ENCODE data around the gene KIAA1328.

Gene KIAA1328

DNA sequence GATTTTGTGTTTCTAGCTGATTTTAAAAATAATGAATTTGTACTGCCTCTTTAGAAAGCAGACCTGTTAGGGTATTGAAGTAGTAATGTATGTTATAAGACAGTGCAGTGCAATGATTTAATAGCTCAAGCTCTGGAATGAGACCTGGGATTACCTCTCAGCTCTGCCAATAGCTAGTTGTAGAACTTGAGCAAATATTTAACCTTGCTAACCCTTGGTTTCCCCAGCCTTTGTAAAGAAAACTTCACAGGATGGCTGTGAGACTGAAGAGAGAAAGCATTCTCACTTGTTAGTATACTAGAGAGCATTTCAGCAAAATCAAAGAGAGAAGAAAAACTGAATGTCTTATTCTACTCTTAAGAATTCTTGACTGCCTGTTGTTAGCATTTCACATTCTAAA, 293.9 kb downstream of the KIAA1328 start:
- peaks cover 0 to 4% of the 10 kb centered on the region in 2 donors for H3K9me3 ChIP-seq (ENCODE audit: control insufficient read depth in 2 of 2, low read length in 2 of 2)
- H3K4me3 ChIP-seq (ENCODE audit: low read length in 2 of 2): no peak overlapping the region
- H3K9ac ChIP-seq (ENCODE audit: low read length in 2 of 2): no peak overlapping the region
- no peaks in the 10 kb centered on the region for H3K4me1 ChIP-seq (ENCODE audit: control insufficient read depth, insufficient read depth, low read length)
- no peaks in the 10 kb centered on the region for H3K36me3 ChIP-seq (ENCODE audit: control insufficient read depth in 2 of 2, insufficient read depth in 2 of 2, low read length in 2 of 2)
- H3K27me3 ChIP-seq (ENCODE audit: control insufficient read depth in 1 of 2, insufficient read depth in 2 of 2, low read length in 2 of 2): no peaks in the 10 kb centered on the region
- no peak overlapping the region for H3K27ac ChIP-seq (ENCODE audit: low read length)

DNA sequence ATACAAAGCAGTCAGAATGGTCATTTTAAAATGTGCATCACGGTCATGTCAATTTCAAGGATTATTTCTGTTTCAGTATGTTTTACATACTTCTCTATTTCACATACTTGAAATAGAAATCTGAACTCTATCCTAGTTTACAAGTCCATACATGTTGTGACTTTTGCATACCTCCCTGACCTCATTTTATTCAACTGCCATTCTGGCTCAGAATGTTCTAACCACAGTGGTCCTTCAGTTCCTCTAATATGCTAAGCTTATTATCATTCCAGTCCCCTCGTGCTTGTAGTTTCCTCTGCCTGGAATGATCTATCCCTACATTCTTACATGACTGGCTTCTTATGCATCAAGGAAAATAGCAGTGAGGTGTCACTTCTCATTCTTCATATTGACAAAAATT, 295.6 kb downstream of the KIAA1328 start:
- Histone ChIP-seq H3K9ac (ENCODE audit: low read length in 2 of 2) (no peak overlapping the region), H3K36me3 (ENCODE audit: control insufficient read depth in 2 of 2, insufficient read depth in 2 of 2, low read length in 2 of 2) (no peaks in the 10 kb centered on the region), H3K27ac (ENCODE audit: low read length) (no peak overlapping the region), H3K9me3 (ENCODE audit: control insufficient read depth in 2 of 2, low read length in 2 of 2) (no peaks in the 10 kb centered on the region), H3K4me1 (ENCODE audit: control insufficient read depth, insufficient read depth, low read length) (no peaks in the 10 kb centered on the region), H3K4me3 (ENCODE audit: low read length in 2 of 2) (no peak overlapping the region), H3K27me3 (ENCODE audit: control insufficient read depth in 1 of 2, insufficient read depth in 2 of 2, low read length in 2 of 2) (no peaks in the 10 kb centered on the region)

DNA sequence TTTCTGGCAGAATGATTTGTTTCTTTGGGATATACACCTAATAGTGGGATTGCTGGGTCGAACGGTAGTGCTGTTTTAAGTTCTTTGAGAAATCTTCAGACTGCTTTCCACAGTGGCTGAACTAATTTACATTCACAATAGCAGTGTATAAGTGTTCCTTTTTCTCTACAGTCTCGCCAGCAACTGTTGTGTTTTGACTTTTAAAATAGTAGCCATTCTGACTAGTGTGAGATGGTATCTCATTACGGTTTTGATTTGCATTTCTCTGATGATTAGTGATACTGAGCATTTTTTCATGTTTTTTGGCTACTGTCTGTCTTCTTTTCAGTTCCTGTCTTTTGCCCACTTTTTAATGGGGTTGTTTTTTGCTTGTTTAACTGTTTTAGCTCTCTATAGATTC, 306.2 kb downstream of the KIAA1328 start:
- no peak overlapping the region for H3K27ac ChIP-seq (ENCODE audit: low read length)
- H3K27me3 ChIP-seq (ENCODE audit: control insufficient read depth in 1 of 2, insufficient read depth in 2 of 2, low read length in 2 of 2): no peaks in the 10 kb centered on the region
- H3K36me3 ChIP-seq (ENCODE audit: control insufficient read depth in 2 of 2, insufficient read depth in 2 of 2, low read length in 2 of 2): no peaks in the 10 kb centered on the region
- H3K9me3 ChIP-seq (ENCODE audit: control insufficient read depth in 2 of 2, low read length in 2 of 2): peaks cover 0 to 6% of the 10 kb centered on the region in 2 donors
- no peak overlapping the region for H3K4me3 ChIP-seq (ENCODE audit: low read length in 2 of 2)
- H3K4me1 ChIP-seq (ENCODE audit: control insufficient read depth, insufficient read depth, low read length): no peaks in the 10 kb centered on the region
- no peak overlapping the region for H3K9ac ChIP-seq (ENCODE audit: low read length in 2 of 2)

DNA sequence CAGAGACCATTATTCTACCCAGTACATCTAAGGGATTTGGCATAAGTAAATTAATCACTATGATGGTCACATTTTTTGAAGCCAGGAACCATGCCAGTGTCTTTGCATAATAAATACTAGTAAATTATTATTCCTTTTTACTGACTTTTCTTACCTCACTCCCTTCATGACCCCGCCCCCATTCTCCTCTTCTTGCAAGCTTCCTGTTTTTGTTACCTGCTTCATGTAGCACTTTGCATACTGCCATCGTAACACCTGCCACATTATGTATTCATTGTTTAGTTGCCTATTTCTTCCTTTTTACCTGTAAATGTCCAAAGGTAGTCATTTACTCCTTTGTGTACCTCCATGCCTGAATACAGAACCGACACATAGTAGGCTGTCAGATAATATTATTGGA, 309.5 kb downstream of the KIAA1328 start:
- H3K9me3 ChIP-seq (ENCODE audit: control insufficient read depth in 2 of 2, low read length in 2 of 2): peaks cover 0 to 6% of the 10 kb centered on the region in 2 donors
- H3K27me3 ChIP-seq (ENCODE audit: control insufficient read depth in 1 of 2, insufficient read depth in 2 of 2, low read length in 2 of 2): no peaks in the 10 kb centered on the region

GRCh38 chr18:37139876-37140275, 310.9 kb downstream of the KIAA1328 start:
- Histone ChIP-seq H3K4me3 (ENCODE audit: low read length in 2 of 2) (no peak overlapping the region), H3K4me1 (ENCODE audit: control insufficient read depth, insufficient read depth, low read length) (no peaks in the 10 kb centered on the region), H3K27ac (ENCODE audit: low read length) (no peak overlapping the region), H3K36me3 (ENCODE audit: control insufficient read depth in 2 of 2, insufficient read depth in 2 of 2, low read length in 2 of 2) (no peaks in the 10 kb centered on the region), H3K9ac (ENCODE audit: low read length in 2 of 2) (no peak overlapping the region), H3K9me3 (ENCODE audit: control insufficient read depth in 2 of 2, low read length in 2 of 2) (peaks cover 0 to 4% of the 10 kb centered on the region in 2 donors), H3K27me3 (ENCODE audit: control insufficient read depth in 1 of 2, insufficient read depth in 2 of 2, low read length in 2 of 2) (no peaks in the 10 kb centered on the region)

More for the DNA sequence above, 309.5 kb downstream of the KIAA1328 start:
- Histone ChIP-seq H3K27ac (ENCODE audit: low read length) (no peak overlapping the region), H3K9ac (ENCODE audit: low read length in 2 of 2) (no peak overlapping the region), H3K4me1 (ENCODE audit: control insufficient read depth, insufficient read depth, low read length) (no peaks in the 10 kb centered on the region), H3K4me3 (ENCODE audit: low read length in 2 of 2) (no peak overlapping the region), H3K36me3 (ENCODE audit: control insufficient read depth in 2 of 2, insufficient read depth in 2 of 2, low read length in 2 of 2) (no peaks in the 10 kb centered on the region)

DNA sequence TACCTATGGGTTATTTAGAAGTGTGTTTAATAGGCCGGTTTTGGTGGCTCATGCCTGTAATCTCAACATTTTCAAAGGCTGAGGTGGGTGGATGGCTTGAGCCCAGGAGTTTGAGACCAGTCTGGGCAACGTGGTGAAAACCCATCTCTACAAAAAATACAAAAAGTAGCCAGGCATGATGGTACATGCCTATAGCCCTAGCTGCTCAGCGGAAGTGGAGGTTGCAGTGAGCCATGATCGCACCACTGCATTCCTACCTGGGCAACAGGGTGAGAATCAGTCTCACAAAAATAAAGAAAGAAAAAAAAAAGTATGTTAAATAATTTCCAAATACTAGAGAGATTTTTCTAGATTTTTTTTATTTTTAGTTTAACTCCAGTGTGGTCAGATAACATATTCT, 316.0 kb downstream of the KIAA1328 start:
- H3K4me1 ChIP-seq (ENCODE audit: control insufficient read depth, insufficient read depth, low read length): no peaks in the 10 kb centered on the region
- H3K36me3 ChIP-seq (ENCODE audit: control insufficient read depth in 2 of 2, insufficient read depth in 2 of 2, low read length in 2 of 2): no peaks in the 10 kb centered on the region
- no peak overlapping the region for H3K27ac ChIP-seq (ENCODE audit: low read length)
- H3K9ac ChIP-seq (ENCODE audit: low read length in 2 of 2): no peak overlapping the region
- no peak overlapping the region for H3K4me3 ChIP-seq (ENCODE audit: low read length in 2 of 2)
- no peaks in the 10 kb centered on the region for H3K27me3 ChIP-seq (ENCODE audit: control insufficient read depth in 1 of 2, insufficient read depth in 2 of 2, low read length in 2 of 2)
- H3K9me3 ChIP-seq (ENCODE audit: control insufficient read depth in 2 of 2, low read length in 2 of 2): no peaks in the 10 kb centered on the region

DNA sequence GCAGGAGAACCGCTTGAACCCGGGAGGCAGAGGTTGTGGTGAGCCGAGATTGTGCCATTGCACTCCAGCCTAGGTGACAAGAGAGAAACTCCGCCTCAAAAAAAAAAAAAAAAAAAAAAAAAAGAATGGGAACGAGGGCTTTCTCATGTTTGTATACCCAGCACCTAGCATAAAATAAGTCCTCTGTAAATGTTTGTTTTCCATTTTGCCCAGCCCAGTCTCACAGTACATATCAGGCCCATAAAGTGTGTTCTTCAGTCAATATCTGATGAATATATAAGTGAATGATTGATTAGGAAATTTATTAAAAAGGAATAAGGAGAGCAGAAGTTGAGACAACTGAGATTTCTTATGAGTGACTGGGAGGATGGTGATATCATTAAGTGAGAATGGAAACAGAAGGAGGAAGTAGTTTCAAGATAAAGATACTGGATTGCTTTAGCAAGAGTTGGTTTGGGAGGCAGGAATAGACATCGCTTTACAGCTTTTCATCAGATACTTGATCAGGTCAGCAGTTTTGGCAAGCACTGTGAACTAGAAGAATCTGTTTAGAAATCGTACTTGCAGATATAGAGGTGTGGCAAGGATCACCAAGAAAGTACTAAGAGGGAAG, 327.5 kb downstream of the KIAA1328 start:
- no peaks in the 10 kb centered on the region for H3K27me3 ChIP-seq (ENCODE audit: control insufficient read depth in 1 of 2, insufficient read depth in 2 of 2, low read length in 2 of 2)
- H3K27ac ChIP-seq (ENCODE audit: low read length): no peak overlapping the region
- no peaks in the 10 kb centered on the region for H3K4me1 ChIP-seq (ENCODE audit: control insufficient read depth, insufficient read depth, low read length)
- no peak overlapping the region for H3K9ac ChIP-seq (ENCODE audit: low read length in 2 of 2)
- no peaks in the 10 kb centered on the region for H3K9me3 ChIP-seq (ENCODE audit: control insufficient read depth in 2 of 2, low read length in 2 of 2)
- no peak overlapping the region for H3K4me3 ChIP-seq (ENCODE audit: low read length in 2 of 2)
- H3K36me3 ChIP-seq (ENCODE audit: control insufficient read depth in 2 of 2, insufficient read depth in 2 of 2, low read length in 2 of 2): no peaks in the 10 kb centered on the region

GRCh38 chr18:37160038-37160820, 331.3 kb downstream of the KIAA1328 start:
- H3K9me3 ChIP-seq (ENCODE audit: control insufficient read depth in 2 of 2, low read length in 2 of 2): no peaks in the 10 kb centered on the region
- H3K27ac ChIP-seq (ENCODE audit: low read length): no peak overlapping the region
- H3K36me3 ChIP-seq (ENCODE audit: control insufficient read depth in 2 of 2, insufficient read depth in 2 of 2, low read length in 2 of 2): peaks cover 0 to 2% of the 10 kb centered on the region in 2 donors
- no peak overlapping the region for H3K4me3 ChIP-seq (ENCODE audit: low read length in 2 of 2)
- no peaks in the 10 kb centered on the region for H3K4me1 ChIP-seq (ENCODE audit: control insufficient read depth, insufficient read depth, low read length)
- no peak overlapping the region for H3K9ac ChIP-seq (ENCODE audit: low read length in 2 of 2)
- no peaks in the 10 kb centered on the region for H3K27me3 ChIP-seq (ENCODE audit: control insufficient read depth in 1 of 2, insufficient read depth in 2 of 2, low read length in 2 of 2)

DNA sequence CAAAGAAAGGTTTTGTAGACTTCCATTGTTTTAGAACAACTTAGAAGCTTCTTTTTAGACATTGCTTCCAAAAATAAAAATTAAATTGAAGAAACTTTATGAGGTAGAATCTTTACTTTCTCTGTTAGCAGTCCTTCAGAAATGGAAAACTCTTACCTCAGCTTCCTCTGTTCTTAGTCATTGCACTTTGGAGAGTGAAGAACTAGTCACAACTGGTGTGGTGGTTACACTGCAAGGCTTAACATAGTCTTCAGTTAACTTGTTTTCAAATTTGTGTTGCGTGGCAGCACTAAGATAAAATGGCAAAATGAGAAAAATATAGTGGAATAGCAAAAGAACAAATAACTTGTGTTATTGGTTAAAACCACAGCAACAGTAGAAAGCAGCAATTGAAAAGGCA, 332.6 kb downstream of the KIAA1328 start:
- peaks cover 0 to 2% of the 10 kb centered on the region in 2 donors for H3K36me3 ChIP-seq (ENCODE audit: control insufficient read depth in 2 of 2, insufficient read depth in 2 of 2, low read length in 2 of 2)
- no peak overlapping the region for H3K9ac ChIP-seq (ENCODE audit: low read length in 2 of 2)
- H3K9me3 ChIP-seq (ENCODE audit: control insufficient read depth in 2 of 2, low read length in 2 of 2): no peaks in the 10 kb centered on the region
- no peak overlapping the region for H3K27ac ChIP-seq (ENCODE audit: low read length)
- no peak overlapping the region for H3K4me3 ChIP-seq (ENCODE audit: low read length in 2 of 2)
- no peaks in the 10 kb centered on the region for H3K4me1 ChIP-seq (ENCODE audit: control insufficient read depth, insufficient read depth, low read length)
- H3K27me3 ChIP-seq (ENCODE audit: control insufficient read depth in 1 of 2, insufficient read depth in 2 of 2, low read length in 2 of 2): no peaks in the 10 kb centered on the region

DNA sequence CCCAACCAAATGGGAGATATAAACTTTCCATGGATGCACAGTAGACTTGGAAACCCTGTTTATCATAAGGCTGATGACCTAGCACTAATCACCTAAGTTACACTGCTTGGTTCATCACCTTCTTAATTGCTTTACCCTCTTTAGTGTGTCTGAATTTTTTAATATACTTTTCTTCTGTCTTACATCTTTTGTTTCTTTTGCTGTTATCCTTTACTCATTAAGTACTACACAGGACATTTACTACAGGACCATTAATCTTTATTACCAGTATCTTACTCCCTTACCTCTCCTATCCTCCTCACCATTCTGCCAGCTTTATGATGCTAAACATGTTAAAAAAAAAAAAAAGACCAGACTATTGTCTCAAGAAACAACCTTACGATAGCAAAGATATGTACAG, 333.6 kb downstream of the KIAA1328 start:
- Histone ChIP-seq H3K4me1 (ENCODE audit: control insufficient read depth, insufficient read depth, low read length) (no peaks in the 10 kb centered on the region), H3K27me3 (ENCODE audit: control insufficient read depth in 1 of 2, insufficient read depth in 2 of 2, low read length in 2 of 2) (no peaks in the 10 kb centered on the region), H3K9ac (ENCODE audit: low read length in 2 of 2) (no peak overlapping the region)

GRCh38 chr18:37163119-37163518, 334.2 kb downstream of the KIAA1328 start:
- Histone ChIP-seq H3K36me3 (ENCODE audit: control insufficient read depth in 2 of 2, insufficient read depth in 2 of 2, low read length in 2 of 2) (peaks cover 0 to 2% of the 10 kb centered on the region in 2 donors), H3K9ac (ENCODE audit: low read length in 2 of 2) (no peak overlapping the region), H3K9me3 (ENCODE audit: control insufficient read depth in 2 of 2, low read length in 2 of 2) (no peaks in the 10 kb centered on the region), H3K27me3 (ENCODE audit: control insufficient read depth in 1 of 2, insufficient read depth in 2 of 2, low read length in 2 of 2) (no peaks in the 10 kb centered on the region), H3K4me3 (ENCODE audit: low read length in 2 of 2) (no peak overlapping the region), H3K4me1 (ENCODE audit: control insufficient read depth, insufficient read depth, low read length) (no peaks in the 10 kb centered on the region), H3K27ac (ENCODE audit: low read length) (no peak overlapping the region)

More for the DNA sequence above, 333.6 kb downstream of the KIAA1328 start:
- Histone ChIP-seq H3K36me3 (ENCODE audit: control insufficient read depth in 2 of 2, insufficient read depth in 2 of 2, low read length in 2 of 2) (peaks cover 0 to 2% of the 10 kb centered on the region in 2 donors), H3K27ac (ENCODE audit: low read length) (no peak overlapping the region), H3K9me3 (ENCODE audit: control insufficient read depth in 2 of 2, low read length in 2 of 2) (no peaks in the 10 kb centered on the region), H3K4me3 (ENCODE audit: low read length in 2 of 2) (no peak overlapping the region)
